A549 treated with Hydrocortisone at 1 μM for 4 hours (cell line): ENCODE measurements around the gene ZIM2. TPM values are rescaled to one million over a fixed set of nuclear protein-coding genes. Genes with fewer than 3 reads are reported as not detected.

Source experiments
- total RNA-seq: library from RNA; stranded (reverse); fragments of 200-300 nt; extraction: Qiagen RNA extraction; gene quantifications from 5 replicates; pipeline ENCODE4 v1.2.3, GENCODE V29; 2022

The ZIM2 gene
- not detected in 5 replicates for total RNA-seq

GRCh38 chr19:56840451-56841192 is at the start of gene ZIM2, which contains the start of gene PEG3:
TSS of gene ZIM2 (minus strand) at chr19:56840726. CDS start at chr19:56824277, 16,449 bp downstream.
TSS of gene PEG3 (minus strand) at chr19:56840726. CDS start at chr19:56824655, 16,071 bp downstream.

Other genes with a start within 250 kb of the ZIM2 start
- gene ZNF71, start 245.4 kb downstream of the ZIM2 start, total RNA-seq = 8.8 to 11.8 TPM (median 10.9 TPM) in 5 replicates
- 0.10 TPM in 1 of 5 replicates, not detected in the others for gene SMIM17, start 197.6 kb downstream of the ZIM2 start, total RNA-seq
- gene ZNF835, start 169.0 kb downstream of the ZIM2 start, total RNA-seq = not detected in 5 replicates
- gene PEG3, start within 50 bp of the ZIM2 start, total RNA-seq = not detected in 5 replicates